Stimulated activated CD8-positive, alpha-beta memory T cell treated with anti-CD3 and anti-CD28 coated beads, Interleukin-12 subunit alpha, Interleukin-12 subunit beta, amount 100 ng/mL, for 1 hour (primary cell): Measurements from ENCODE around the gene FBXO38.

ENCODE experiments used
- DNase-seq: peaks from one replicate; pipeline ENCODE4 v3.0.0-alpha.2; 2020; ENCODE audit warnings: low read depth

Gene FBXO38

GRCh38 chr5:148477429-148477828 lies 93.7 kb downstream of the FBXO38 start:
- no peak for DNase-seq

DNA sequence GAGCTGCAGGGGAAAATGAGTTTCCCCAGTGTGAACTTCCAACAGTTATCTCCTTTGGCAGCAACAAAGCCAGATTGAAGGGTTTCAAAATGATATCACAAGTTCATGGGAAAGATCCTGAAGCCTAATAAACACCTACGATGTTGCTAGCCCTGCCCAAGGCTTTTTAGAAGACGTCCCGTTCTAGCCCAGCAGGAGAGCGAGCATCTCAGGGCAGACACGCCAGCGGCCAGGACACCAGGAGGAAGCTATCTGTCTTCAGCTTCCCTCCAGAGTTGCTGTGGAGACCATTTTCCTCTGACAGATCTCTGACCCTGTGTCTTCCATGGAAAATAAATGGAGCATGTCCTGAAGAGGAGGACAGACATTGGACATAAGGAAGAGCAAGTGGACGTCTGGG lies 98.4 kb downstream of the FBXO38 start:
- DNase-seq, result no peak

- peak; percentile 36 for DNase-seq
Measured at GRCh38 chr5:148482697-148483462, 99.1 kb downstream of the FBXO38 start.

DNA sequence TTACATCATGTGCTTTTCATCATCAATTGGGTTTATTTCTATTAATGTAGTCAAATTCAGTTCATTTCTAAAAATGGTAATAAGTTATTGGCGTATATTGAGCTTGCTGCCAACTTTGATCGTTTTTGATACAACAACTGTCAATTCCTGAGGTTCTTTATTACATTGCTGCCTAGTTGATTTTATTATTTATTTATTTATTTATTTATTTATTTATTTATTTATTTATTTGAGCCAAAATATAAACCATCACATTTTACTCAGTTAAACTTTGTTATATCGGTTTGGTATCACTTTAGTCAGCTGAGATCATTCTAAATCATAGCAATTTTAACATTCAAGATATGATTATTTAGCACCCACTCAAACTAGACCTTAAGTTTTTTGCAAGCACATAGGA lies 100.0 kb downstream of the FBXO38 start:
- no peak for DNase-seq

- no peak for DNase-seq
Measured at GRCh38 chr5:148484651-148485050, 100.9 kb downstream of the FBXO38 start.

- no peak for DNase-seq
Measured at GRCh38 chr5:148486456-148486855, 102.7 kb downstream of the FBXO38 start.

DNA sequence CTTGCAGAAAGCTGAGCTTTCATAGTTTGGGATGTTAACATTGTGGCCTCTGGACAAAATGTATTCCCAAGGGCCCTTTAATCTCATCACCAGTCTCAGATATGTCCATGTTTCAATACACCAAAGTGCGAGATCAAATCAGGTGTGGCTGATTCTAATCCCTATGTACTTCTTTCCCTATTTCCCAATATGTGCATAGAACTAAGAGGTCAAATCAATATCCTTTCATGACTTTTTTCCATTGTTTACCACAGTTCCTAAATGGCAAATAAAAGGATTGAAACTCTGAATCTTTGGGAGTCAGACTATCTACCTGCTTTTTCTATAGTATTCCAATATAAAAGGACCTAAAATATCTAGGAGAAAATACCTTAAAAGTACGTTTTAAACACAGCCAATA lies 105.0 kb downstream of the FBXO38 start:
- DNase-seq, result no peak

DNA sequence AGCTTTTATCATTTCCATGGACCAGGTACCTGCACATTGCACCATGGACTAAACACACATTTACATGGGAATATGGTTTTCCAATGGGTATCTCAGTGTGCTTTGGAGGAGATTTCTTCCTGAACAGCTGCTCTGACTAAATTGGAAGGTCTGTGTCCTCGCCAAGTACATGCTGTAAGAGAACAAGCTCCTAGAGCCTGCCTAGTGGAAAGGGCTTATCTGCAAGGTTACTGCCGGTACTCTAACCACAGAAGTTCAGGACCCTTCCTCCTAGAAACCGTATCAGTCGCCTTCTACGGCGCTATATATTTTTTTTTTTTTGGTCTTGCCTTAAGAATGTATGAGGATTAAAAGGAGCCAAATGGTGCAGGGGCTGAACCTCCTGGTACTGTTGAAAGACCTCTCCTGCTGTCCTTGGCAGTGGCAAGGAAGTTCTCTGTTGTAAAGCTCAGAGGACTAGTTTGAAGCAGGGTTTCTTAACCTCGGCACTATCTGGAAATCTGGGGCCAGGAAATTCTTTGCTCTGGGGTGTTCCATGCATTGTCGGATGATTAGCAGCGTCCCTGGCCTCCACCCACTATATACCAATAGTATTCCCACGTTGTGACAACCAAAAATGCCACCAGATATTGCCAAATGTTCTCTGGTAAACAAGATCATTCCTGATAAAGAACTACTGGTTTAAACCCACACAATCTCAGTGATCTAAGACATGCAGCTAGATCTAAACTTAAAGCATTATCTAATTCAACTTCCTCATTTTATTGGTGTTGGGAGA lies 107.4 kb downstream of the FBXO38 start:
- no peak for DNase-seq

- DNase-seq, result no peak
Measured at GRCh38 chr5:148491793-148492184, 108.0 kb downstream of the FBXO38 start.

GRCh38 chr5:148492351-148492750 lies 108.6 kb downstream of the FBXO38 start:
- DNase-seq, result no peak
